Muscle of leg (tissue), 16 donors: ENCODE results near the gene TTC14. TPM values are rescaled to one million over a fixed set of nuclear protein-coding genes. Genes with fewer than 3 reads are reported as not detected.

Experiments used
- DNase-seq: peaks from one replicate; pipeline ENCODE4 v3.0.0; 2013
- H3K27ac ChIP-seq: one replicate; pipeline ENCODE4 v1.5.1; 2013; ENCODE audit warnings: mild to moderate bottlenecking, low read length, control low read depth
- H3K27me3 ChIP-seq: one replicate; pipeline ENCODE4 v1.6.1; 2013; ENCODE audit warnings: low read length; ENCODE audit not compliant: control insufficient read depth, insufficient read depth
- H3K36me3 ChIP-seq: one replicate; pipeline ENCODE4 v1.6.1; 2013; ENCODE audit warnings: low read length; ENCODE audit not compliant: control insufficient read depth, insufficient read depth
- H3K4me1 ChIP-seq: one replicate; pipeline ENCODE4 v1.6.1; 2013; ENCODE audit warnings: low read length; ENCODE audit not compliant: control insufficient read depth, insufficient read depth
- H3K4me3 ChIP-seq: one replicate; pipeline ENCODE4 v1.5.1; 2013; ENCODE audit warnings: low read length, control low read depth
- H3K9me3 ChIP-seq: replicated peaks from 2 replicates; pipeline ENCODE4 v1.6.1; 2013; ENCODE audit warnings: low read depth, low read length; ENCODE audit not compliant: control insufficient read depth
- WGBS: methylation state at CpG from one replicate; pipeline ENCODE4 v1.1.5; 2013; ENCODE audit warnings: missing lambda C conversion rate; ENCODE audit not compliant: insufficient coverage; 5-methylcytosine and 5-hydroxymethylcytosine counted together
- long read RNA-seq, 11 donors: transcript quantifications; one replicate each; lab custom pipeline, GENCODE V29; 2026
- polyA plus RNA-seq, 8 donors: library from polyadenylated mRNA; unstranded; fragments of 120-200 nt; gene quantifications; one replicate each; pipeline versions ENCODE4 v1.2.1 to v1.2.3, GENCODE V29; 2013; ENCODE audit warnings: inconsistent platforms in 1 of 8, low replicate concordance in 1 of 8; ENCODE audit not compliant: insufficient read length in 8 of 8, insufficient read depth in 1 of 8
- total RNA-seq: library from RNA; stranded (reverse); fragments of 120-200 nt; gene quantifications from one replicate; pipeline ENCODE4 v1.2.4, GENCODE V29; 2013

Gene TTC14
- total RNA-seq (27.8 TPM), polyA plus RNA-seq (10 to 100 TPM; 31.1 to 42.6 (median 37.1) TPM)
- long read RNA-seq, donor 1, full-length matches to known transcripts = 2 of 2 reads
- long read RNA-seq, donor 1, partial matches to known transcripts = 0 of 2 reads
- long read RNA-seq, donor 1, other reads (novel, unspliced or antisense) = 0 of 2 reads
- long read RNA-seq, donor 2 = 0 reads
- long read RNA-seq, donor 3, full-length matches to known transcripts = 4 of 4 reads
- long read RNA-seq, donor 3, partial matches to known transcripts = 0 of 4 reads
- long read RNA-seq, donor 3, other reads (novel, unspliced or antisense) = 0 of 4 reads
- long read RNA-seq, donor 4 = 0 reads
- long read RNA-seq, donor 5, full-length matches to known transcripts = 8 of 8 reads
- long read RNA-seq, donor 5, partial matches to known transcripts = 0 of 8 reads
- long read RNA-seq, donor 5, other reads (novel, unspliced or antisense) = 0 of 8 reads
- long read RNA-seq, donor 6, full-length matches to known transcripts = 12 of 12 reads
- long read RNA-seq, donor 6, partial matches to known transcripts = 0 of 12 reads
- long read RNA-seq, donor 6, other reads (novel, unspliced or antisense) = 0 of 12 reads
- long read RNA-seq, donor 7, full-length matches to known transcripts = 7 of 7 reads
- long read RNA-seq, donor 7, partial matches to known transcripts = 0 of 7 reads
- long read RNA-seq, donor 7, other reads (novel, unspliced or antisense) = 0 of 7 reads
- long read RNA-seq, donor 8, full-length matches to known transcripts = 3 of 8 reads
- long read RNA-seq, donor 8, partial matches to known transcripts = 5 of 8 reads
- long read RNA-seq, donor 8, other reads (novel, unspliced or antisense) = 0 of 8 reads
- long read RNA-seq, donor 9, full-length matches to known transcripts = 2 of 2 reads
- long read RNA-seq, donor 9, partial matches to known transcripts = 0 of 2 reads
- long read RNA-seq, donor 9, other reads (novel, unspliced or antisense) = 0 of 2 reads
- long read RNA-seq, donor 10, full-length matches to known transcripts = 15 of 15 reads
- long read RNA-seq, donor 10, partial matches to known transcripts = 0 of 15 reads
- long read RNA-seq, donor 10, other reads (novel, unspliced or antisense) = 0 of 15 reads
- long read RNA-seq, donor 11, full-length matches to known transcripts = 2 of 8 reads
- long read RNA-seq, donor 11, partial matches to known transcripts = 6 of 8 reads
- long read RNA-seq, donor 11, other reads (novel, unspliced or antisense) = 0 of 8 reads

- WGBS = 5% methylated on average over 60 of the region's 70 CpGs
- Histone ChIP-seq H3K4me1 (peaks cover 2% of the 10 kb centered on the region), H3K9me3 (no peaks in the 10 kb centered on the region), H3K27ac (peak within 1 kb of the TSS; percentile 72), H3K36me3 (peaks cover 8% of the 10 kb centered on the region), H3K4me3 (peak within 1 kb of the TSS; percentile 92), H3K27me3 (peaks cover 6% of the 10 kb centered on the region)
- peak; percentile 98 for DNase-seq
These were observed at the start of gene TTC14 for GRCh38 chr3:180601688-180602666. Gene TTC14, plus strand, starts transcription at chr3:180602163. Its CDS starts 99 bp downstream, at chr3:180602262.

GRCh38 chr3:180563406-180563805 lies 38.6 kb upstream of the TTC14 start:
- Histone ChIP-seq H3K4me1 (no peaks in the 10 kb centered on the region), H3K27me3 (no peaks in the 10 kb centered on the region), H3K27ac (no peak overlapping the region), H3K36me3 (no peaks in the 10 kb centered on the region), H3K9me3 (peaks cover 3% of the 10 kb centered on the region), H3K4me3 (no peak overlapping the region)
- WGBS = 100% methylated on average over 1 of the region's 4 CpGs
- DNase-seq = no peak

GRCh38 chr3:180564676-180565075 lies 37.3 kb upstream of the TTC14 start:
- WGBS = no CpG with 5 or more reads among the region's 2 CpGs
- Histone ChIP-seq H3K27ac (no peak overlapping the region), H3K36me3 (no peaks in the 10 kb centered on the region), H3K4me1 (no peaks in the 10 kb centered on the region), H3K9me3 (peaks cover 3% of the 10 kb centered on the region), H3K27me3 (no peaks in the 10 kb centered on the region), H3K4me3 (no peak overlapping the region)
- no peak for DNase-seq

- no peaks in the 10 kb centered on the region for H3K36me3 ChIP-seq
- H3K9me3 ChIP-seq = no peaks in the 10 kb centered on the region
- WGBS = no CpG with 5 or more reads among the region's 4 CpGs
- no peak overlapping the region for H3K27ac ChIP-seq
- H3K4me1 ChIP-seq = no peaks in the 10 kb centered on the region
- no peak overlapping the region for H3K4me3 ChIP-seq
- DNase-seq = no peak
- no peaks in the 10 kb centered on the region for H3K27me3 ChIP-seq
These were observed 31.7 kb upstream of the TTC14 start for GRCh38 chr3:180570238-180570637.

- no peak overlapping the region for H3K4me3 ChIP-seq
These were observed 29.9 kb upstream of the TTC14 start for GRCh38 chr3:180571831-180572598.

GRCh38 chr3:180575571-180575970 lies 26.4 kb upstream of the TTC14 start:
- Histone ChIP-seq H3K27ac (no peak overlapping the region), H3K9me3 (no peaks in the 10 kb centered on the region), H3K36me3 (no peaks in the 10 kb centered on the region), H3K27me3 (no peaks in the 10 kb centered on the region), H3K4me1 (no peaks in the 10 kb centered on the region), H3K4me3 (no peak overlapping the region)
- WGBS = no CpG with 5 or more reads among the region's 3 CpGs
- no peak for DNase-seq

More at GRCh38 chr3:180571831-180572598, 29.9 kb upstream of the TTC14 start:
- H3K36me3 ChIP-seq = no peaks in the 10 kb centered on the region
- H3K9me3 ChIP-seq = no peaks in the 10 kb centered on the region
- no peak for DNase-seq
- no peaks in the 10 kb centered on the region for H3K27me3 ChIP-seq
- H3K27ac ChIP-seq = no peak overlapping the region
- WGBS = 47% methylated on average over 2 of the region's 6 CpGs
- H3K4me1 ChIP-seq = no peaks in the 10 kb centered on the region

GRCh38 chr3:180580934-180581333 lies 21.0 kb upstream of the TTC14 start:
- WGBS = no CpG with 5 or more reads among the region's 1 CpG
- no peaks in the 10 kb centered on the region for H3K27me3 ChIP-seq
- no peaks in the 10 kb centered on the region for H3K4me1 ChIP-seq
- H3K4me3 ChIP-seq = no peak overlapping the region
- DNase-seq = no peak
- H3K27ac ChIP-seq = no peak overlapping the region
- H3K9me3 ChIP-seq = no peaks in the 10 kb centered on the region
- no peaks in the 10 kb centered on the region for H3K36me3 ChIP-seq

GRCh38 chr3:180590396-180590795 lies 11.6 kb upstream of the TTC14 start:
- Histone ChIP-seq H3K27ac (no peak overlapping the region), H3K36me3 (no peaks in the 10 kb centered on the region), H3K27me3 (no peaks in the 10 kb centered on the region), H3K4me3 (no peak overlapping the region), H3K9me3 (no peaks in the 10 kb centered on the region), H3K4me1 (no peaks in the 10 kb centered on the region)
- DNase-seq = no peak
- 85% methylated on average over 23 of the region's 23 CpGs for WGBS
